ENCODE results near the gene ELAVL2. TPM values are rescaled to one million over a fixed set of nuclear protein-coding genes. Genes with fewer than 3 reads are reported as not detected.

Gene ELAVL2
- total RNA-seq, 4 donors from 2014 or later, result 0.84 TPM; not detected in 2

DNA sequence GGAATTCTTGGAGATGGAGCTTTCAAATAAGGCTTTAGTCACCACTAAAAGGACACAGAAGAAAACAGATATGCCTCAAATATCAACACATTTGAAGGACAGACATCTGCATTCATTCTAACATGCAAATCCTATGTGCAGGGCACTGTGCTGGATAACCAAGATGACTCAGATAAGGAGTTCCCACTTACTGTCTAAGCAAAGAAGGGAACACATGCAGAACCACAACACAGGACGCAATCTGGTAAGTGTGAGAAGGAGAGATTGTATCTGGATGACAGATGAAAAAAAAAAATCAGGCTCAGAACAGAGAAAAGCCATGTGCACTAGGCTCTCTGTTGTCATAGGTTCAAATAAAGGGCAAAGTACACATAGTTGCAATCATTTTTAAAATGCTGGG lies 42.5 kb downstream of the ELAVL2 start:
- DNase-seq (ENCODE audit: low spot score) (no peak), ATAC-seq (ENCODE audit: low FRiP score) (no peak)
- no peak for TF ChIP-seq CTCF (IDR thresholded peaks at IDR 0.05)

DNA sequence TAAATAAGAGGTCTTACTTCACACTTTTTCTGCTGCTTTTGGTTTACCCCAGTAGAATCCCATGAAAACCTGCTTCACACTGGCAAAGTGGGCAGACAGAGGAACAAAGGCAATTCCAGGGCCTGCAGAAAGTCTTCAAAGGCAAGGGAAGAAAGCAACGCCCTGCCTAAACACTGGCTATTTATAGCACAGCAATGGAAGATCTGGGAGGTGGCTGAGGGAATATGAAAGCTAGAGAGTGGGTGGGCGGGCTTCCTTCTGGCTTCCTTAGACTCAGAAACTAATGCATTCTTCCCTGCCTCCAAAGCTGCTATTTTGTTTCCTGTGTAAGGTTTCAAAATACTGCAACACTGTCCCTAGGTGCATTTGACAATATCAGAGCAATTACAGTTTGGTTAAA lies 46.8 kb downstream of the ELAVL2 start:
- no peak for ATAC-seq (ENCODE audit: low FRiP score)
- TF ChIP-seq CTCF (IDR thresholded peaks at IDR 0.05), result no peak
- DNase-seq (ENCODE audit: low spot score), result no peak

- TF ChIP-seq CTCF (IDR thresholded peaks at IDR 0.05), result no peak
- DNase-seq (ENCODE audit: low spot score) (no peak), ATAC-seq (ENCODE audit: low FRiP score) (no peak)
These were observed 48.7 kb downstream of the ELAVL2 start for GRCh38 chr9:23777328-23777727.

GRCh38 chr9:23775549-23775948 lies 50.5 kb downstream of the ELAVL2 start:
- ATAC-seq (ENCODE audit: low FRiP score) (no peak), DNase-seq (ENCODE audit: low spot score) (no peak)
- no peak for TF ChIP-seq CTCF (IDR thresholded peaks at IDR 0.05)

- ATAC-seq (ENCODE audit: low FRiP score), result no peak
- TF ChIP-seq CTCF (IDR thresholded peaks at IDR 0.05), result no peak
- no peak for DNase-seq (ENCODE audit: low spot score)
These were observed 51.8 kb downstream of the ELAVL2 start for GRCh38 chr9:23774266-23774665.

DNA sequence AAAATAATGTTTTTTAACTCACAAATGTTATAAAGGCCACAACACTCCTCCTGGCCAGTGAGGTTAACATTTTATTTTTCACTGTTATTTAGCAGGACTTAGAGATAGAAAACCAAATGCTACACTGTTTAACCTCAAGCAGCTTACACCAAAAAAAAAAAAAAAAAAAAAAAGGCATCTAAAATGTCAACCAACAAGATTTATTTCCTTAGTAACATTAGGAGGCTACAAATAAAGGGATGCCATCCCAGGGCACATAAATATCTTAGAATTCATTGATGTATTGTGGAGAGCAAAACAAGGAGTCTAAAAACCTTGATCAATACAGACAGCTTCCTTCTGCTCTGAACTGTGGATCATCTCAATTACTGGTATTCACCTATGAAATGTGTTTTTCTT lies 53.7 kb downstream of the ELAVL2 start:
- no peak for ATAC-seq (ENCODE audit: low FRiP score)
- DNase-seq (ENCODE audit: low spot score), result no peak
- no peak for TF ChIP-seq CTCF (IDR thresholded peaks at IDR 0.05)

DNA sequence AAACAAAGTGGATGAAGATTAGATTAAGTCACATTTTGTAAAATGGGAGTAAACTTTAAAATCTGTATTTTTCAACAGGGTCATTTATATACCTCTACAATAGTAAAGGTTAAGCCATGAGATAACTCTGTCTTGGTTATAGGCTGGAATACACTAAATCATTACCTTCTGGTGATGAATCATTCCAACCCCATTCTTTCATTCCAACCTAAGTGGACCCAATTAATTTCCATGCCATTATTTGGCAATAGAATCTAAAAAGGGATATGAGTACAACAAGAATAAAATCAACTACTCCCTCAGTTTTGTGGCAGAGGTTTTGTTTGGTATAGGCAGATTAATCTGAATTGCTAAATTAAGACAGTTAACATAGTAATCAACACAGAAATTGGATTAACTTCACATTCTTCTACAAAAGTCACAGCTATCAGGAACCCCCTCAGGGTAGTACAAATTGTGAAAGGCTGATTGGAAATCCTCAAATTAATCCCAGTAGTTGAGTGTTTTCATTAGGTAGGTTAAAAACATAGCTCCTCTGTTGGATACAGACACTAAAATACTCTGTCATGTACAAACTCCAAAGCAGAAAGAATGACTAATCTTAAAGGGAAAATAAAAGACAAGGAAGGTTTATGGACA lies 54.2 kb downstream of the ELAVL2 start:
- TF ChIP-seq CTCF (IDR thresholded peaks at IDR 0.05), result no peak
- DNase-seq (ENCODE audit: low spot score) (no peak), ATAC-seq (ENCODE audit: low FRiP score) (no peak)

Measured in omental fat pad (tissue), 4 donors.